ENCODE results near the gene IZUMO1. TPM values are rescaled to one million over a fixed set of nuclear protein-coding genes. Genes with fewer than 3 reads are reported as not detected.

The IZUMO1 gene
- total and polyA plus RNA-seq, 2 of the 13 experiments (the other 11 are each of a cell fraction or from before 2014, with no cell fraction given), result 0.07 to 0.22 TPM

- TF ChIP-seq GRHL1 (CRISPR knock-in tag; conservative IDR thresholded peaks at IDR 0.05) (no peak), FOXA3 (CRISPR knock-in tag; IDR thresholded peaks at IDR 0.05) (no peak; the same call in 1 of the 2 replicates), ZNF260 (CRISPR knock-in tag; IDR thresholded peaks at IDR 0.05; ENCODE audit: borderline replicate concordance, low read depth) (no peak), TCF7L2 (IDR thresholded peaks at IDR 0.05; ENCODE audit: low read depth, low read length) (no peak), SOX13 (IDR thresholded peaks at IDR 0.05) (no peak), SOX13 (CRISPR knock-in tag; conservative IDR thresholded peaks at IDR 0.05 in 1 of 2, IDR thresholded peaks at IDR 0.05 in 1 of 2) (no peak), ZNF276 (CRISPR knock-in tag; IDR thresholded peaks at IDR 0.05; ENCODE audit: low read depth) (peak; percentile 11; the same call in 1 of the 2 replicates), ATF7-NPFF (CRISPR knock-in tag; IDR thresholded peaks at IDR 0.05; ENCODE audit: low read depth) (peak; percentile 65; the same call in 1 of the 2 replicates)
- TF ChIP-seq, protein P1, sequence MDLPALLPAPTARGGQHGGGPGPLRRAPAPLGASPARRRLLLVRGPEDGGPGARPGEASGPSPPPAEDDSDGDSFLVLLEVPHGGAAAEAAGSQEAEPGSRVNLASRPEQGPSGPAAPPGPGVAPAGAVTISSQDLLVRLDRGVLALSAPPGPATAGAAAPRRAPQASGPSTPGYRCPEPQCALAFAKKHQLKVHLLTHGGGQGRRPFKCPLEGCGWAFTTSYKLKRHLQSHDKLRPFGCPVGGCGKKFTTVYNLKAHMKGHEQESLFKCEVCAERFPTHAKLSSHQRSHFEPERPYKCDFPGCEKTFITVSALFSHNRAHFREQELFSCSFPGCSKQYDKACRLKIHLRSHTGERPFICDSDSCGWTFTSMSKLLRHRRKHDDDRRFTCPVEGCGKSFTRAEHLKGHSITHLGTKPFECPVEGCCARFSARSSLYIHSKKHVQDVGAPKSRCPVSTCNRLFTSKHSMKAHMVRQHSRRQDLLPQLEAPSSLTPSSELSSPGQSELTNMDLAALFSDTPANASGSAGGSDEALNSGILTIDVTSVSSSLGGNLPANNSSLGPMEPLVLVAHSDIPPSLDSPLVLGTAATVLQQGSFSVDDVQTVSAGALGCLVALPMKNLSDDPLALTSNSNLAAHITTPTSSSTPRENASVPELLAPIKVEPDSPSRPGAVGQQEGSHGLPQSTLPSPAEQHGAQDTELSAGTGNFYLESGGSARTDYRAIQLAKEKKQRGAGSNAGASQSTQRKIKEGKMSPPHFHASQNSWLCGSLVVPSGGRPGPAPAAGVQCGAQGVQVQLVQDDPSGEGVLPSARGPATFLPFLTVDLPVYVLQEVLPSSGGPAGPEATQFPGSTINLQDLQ (CRISPR knock-in tag; IDR thresholded peaks at IDR 0.05), result no peak
These were observed 32.6 kb downstream of the IZUMO1 start (continued) for GRCh38 chr19:48713864-48714755.

All from HepG2 (cell line).